C4-2B (cell line): Measurements from ENCODE around the gene MRPL18.

Source experiments
- ZFX ChIP-seq: fragments of 450-650 bp; IDR thresholded peaks from 2 replicates; pipeline ENCODE4 v1.6.1; 2017
- TF ChIP-seq, protein P1 (sequence below): fragments of 450-650 bp; conservative IDR thresholded peaks from 2 replicates; pipeline ENCODE4 v1.5.1; 2017; ENCODE audit warnings: mild to moderate bottlenecking

DNA sequence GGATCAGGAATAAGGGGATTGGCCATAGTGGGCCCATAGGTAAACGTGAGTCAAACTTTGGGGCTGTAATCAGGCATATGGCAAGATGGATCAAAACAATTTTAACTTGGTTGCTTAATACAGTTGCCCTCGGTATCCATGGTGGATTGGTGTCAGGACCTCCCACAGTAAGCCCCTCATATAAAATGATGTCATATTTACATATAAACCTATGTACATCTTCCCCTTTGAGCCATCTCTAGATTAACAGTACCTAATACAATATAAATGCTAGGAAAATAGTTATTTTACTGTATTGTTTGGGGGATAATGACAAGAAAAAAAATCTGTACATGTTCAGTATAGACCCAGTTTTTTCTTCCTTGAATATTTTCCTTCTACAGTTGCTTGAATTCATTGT lies 35.9 kb upstream of the MRPL18 start:
- TF ChIP-seq, protein P1, sequence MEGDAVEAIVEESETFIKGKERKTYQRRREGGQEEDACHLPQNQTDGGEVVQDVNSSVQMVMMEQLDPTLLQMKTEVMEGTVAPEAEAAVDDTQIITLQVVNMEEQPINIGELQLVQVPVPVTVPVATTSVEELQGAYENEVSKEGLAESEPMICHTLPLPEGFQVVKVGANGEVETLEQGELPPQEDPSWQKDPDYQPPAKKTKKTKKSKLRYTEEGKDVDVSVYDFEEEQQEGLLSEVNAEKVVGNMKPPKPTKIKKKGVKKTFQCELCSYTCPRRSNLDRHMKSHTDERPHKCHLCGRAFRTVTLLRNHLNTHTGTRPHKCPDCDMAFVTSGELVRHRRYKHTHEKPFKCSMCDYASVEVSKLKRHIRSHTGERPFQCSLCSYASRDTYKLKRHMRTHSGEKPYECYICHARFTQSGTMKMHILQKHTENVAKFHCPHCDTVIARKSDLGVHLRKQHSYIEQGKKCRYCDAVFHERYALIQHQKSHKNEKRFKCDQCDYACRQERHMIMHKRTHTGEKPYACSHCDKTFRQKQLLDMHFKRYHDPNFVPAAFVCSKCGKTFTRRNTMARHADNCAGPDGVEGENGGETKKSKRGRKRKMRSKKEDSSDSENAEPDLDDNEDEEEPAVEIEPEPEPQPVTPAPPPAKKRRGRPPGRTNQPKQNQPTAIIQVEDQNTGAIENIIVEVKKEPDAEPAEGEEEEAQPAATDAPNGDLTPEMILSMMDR, result no peak
- no peak for TF ChIP-seq ZFX
